HG03342 (cell line): ENCODE results near the gene RPS19BP1.
A peak's percentile ranks its signal among the peaks of the same experiment; 100 is the strongest.

ENCODE experiments used
- ATAC-seq: cut with Tn5 transposase; IDR thresholded peaks from one replicate; pipeline ENCODE4 v1.9.1; 2021; ENCODE audit warnings: mild to moderate bottlenecking, moderate library complexity; ENCODE audit not compliant: unreplicated experiment

RPS19BP1 gene

DNA sequence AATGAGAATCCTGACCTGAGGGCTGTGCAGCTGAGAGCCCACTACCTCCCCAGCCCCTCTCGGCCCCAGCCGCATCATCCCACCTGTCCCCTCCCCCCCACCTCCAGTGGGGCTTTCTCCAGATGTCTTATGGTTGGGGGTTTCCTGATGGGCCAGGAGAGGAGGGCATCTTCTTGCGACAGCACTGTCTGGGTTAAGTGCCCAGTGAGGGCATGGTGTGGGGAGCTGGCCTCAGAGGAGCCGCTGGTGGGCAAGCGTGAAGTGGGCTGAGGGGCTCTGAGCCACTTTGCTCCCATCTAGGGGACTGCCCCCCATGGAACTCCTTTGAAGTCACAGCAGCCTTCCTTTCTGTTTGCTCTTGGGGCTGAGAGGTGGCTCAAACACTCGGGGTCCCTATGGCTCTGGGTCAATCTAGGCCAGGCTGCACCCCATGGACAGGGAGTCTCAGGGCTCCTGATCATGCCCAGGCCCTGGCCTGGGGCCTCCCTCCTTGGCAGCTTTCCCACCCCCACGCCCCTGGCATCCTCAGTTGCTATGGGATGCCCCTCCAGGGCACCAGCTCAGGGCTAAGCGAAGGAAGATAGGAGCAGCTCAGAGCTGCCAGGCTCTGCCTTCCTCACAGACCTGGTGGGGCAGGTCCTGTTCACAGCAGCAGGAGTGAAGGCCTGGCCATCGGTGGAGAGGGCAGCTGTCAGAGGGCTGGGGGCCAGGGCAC lies 41.4 kb downstream of the RPS19BP1 start:
- ATAC-seq, result no peak

DNA sequence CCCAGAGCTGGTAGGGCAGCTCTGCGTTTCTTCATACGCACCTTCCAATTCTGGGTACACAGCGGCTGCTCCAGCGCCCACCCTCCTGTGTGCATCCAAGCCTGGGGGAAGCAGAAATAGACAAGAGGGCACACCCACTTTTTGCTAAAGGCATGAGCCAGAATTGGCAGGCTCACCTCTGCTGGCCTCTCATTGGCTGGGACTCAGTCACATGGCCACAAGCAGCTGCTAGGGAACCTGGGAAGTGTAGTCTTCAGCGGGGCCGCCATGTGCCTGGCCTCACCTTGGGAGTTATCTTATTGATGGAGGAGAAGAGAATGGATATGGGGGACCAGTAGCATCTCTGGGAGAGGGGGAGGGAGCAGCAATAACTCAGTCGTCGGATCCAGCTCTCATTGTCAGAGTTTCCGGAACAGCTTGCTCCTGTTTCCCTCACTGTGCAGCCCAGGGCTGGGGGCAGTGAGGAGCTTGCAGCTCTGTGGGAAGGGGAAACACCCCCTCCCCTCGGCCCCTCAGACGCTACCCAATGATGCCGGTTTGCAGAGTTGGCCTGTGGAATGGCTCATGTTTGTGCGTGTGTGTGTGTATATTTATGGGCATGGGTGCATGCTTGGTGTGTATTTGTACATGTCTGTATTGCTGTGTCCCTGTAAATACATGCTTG lies 42.3 kb downstream of the RPS19BP1 start:
- peak; percentile 83 for ATAC-seq

DNA sequence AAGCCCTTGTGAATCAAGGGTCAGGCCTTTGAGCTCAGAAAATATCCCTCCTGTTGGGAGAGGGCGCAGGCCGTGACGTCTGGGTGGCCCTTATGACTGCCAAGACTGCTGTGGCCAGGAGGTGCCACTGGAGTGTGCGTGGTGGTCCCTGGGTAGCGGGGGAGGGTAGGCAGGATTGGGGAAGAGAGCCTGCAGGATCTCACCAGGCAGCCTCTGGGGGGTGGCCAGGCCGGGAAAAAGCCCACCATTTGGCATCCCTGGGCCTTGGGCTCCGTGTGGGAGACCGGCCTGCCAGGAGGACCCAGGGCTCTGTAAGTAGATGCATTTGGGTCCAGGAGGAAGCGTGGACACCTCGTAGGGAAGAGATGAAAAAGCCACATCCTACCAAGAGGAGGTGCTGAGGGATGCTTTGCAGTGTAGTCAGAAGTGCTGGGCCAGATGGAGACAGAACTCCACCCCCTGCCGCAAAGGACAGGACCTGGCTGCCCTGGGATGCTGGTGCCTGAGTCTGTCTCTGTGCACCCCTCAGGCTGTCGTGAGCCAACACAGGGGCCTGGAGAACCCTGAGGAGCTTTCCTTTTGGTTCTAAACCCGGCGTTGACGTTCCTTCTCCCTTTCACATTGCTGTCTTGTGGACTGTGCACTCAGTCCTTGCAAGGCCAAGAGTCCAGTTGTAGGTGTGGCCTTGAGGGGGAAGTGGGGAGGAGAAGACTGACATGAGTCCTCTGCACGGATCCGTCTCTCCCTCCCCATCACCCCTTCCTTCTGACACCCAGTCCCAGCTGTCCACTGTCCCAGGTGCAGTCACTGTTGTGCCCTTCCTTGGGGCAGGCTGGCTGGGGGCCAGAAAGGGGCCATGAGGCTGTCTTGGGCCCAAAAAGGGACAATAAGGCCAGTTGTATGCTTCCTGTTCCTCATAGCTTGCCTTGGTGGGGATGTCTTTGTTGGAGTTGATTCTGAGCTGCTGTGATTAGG lies 43.2 kb downstream of the RPS19BP1 start:
- ATAC-seq, result no peak

DNA sequence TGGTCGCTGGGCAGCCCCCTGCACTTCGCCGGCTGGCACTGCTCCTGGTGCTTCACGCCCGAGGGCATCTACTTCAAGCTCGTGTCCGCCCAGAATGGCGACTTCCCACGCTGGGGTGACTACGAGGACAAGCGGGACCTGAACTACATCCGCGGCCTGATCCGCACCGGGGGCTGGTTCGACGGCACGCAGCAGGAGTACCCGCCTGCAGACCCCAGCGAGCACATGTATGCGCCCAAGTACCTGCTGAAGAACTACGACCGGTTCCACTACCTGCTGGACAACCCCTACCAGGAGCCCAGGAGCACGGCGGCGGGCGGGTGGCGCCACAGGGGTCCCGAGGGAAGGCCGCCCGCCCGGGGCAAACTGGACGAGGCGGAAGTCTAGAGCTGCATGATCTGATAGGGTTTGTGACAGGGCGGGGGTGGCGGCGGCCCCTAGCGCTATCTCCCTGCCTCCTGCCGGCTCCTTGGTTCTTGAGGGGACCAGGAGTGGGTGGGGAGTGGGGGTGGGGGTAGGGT lies 43.9 kb downstream of the RPS19BP1 start:
- no peak for ATAC-seq

DNA sequence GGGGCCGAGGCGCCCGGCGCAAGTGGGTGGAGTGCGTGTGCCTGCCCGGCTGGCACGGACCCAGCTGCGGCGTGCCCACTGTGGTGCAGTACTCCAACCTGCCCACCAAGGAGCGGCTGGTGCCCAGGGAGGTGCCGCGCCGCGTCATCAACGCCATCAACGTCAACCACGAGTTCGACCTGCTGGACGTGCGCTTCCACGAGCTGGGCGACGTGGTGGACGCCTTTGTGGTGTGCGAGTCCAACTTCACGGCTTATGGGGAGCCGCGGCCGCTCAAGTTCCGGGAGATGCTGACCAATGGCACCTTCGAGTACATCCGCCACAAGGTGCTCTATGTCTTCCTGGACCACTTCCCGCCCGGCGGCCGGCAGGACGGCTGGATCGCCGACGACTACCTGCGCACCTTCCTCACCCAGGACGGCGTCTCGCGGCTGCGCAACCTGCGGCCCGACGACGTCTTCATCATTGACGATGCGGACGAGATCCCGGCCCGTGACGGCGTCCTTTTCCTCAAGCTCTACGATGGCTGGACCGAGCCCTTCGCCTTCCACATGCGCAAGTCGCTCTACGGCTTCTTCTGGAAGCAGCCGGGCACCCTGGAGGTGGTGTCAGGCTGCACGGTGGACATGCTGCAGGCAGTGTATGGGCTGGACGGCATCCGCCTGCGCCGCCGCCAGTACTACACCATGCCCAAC lies 44.6 kb downstream of the RPS19BP1 start:
- ATAC-seq, result no peak

DNA sequence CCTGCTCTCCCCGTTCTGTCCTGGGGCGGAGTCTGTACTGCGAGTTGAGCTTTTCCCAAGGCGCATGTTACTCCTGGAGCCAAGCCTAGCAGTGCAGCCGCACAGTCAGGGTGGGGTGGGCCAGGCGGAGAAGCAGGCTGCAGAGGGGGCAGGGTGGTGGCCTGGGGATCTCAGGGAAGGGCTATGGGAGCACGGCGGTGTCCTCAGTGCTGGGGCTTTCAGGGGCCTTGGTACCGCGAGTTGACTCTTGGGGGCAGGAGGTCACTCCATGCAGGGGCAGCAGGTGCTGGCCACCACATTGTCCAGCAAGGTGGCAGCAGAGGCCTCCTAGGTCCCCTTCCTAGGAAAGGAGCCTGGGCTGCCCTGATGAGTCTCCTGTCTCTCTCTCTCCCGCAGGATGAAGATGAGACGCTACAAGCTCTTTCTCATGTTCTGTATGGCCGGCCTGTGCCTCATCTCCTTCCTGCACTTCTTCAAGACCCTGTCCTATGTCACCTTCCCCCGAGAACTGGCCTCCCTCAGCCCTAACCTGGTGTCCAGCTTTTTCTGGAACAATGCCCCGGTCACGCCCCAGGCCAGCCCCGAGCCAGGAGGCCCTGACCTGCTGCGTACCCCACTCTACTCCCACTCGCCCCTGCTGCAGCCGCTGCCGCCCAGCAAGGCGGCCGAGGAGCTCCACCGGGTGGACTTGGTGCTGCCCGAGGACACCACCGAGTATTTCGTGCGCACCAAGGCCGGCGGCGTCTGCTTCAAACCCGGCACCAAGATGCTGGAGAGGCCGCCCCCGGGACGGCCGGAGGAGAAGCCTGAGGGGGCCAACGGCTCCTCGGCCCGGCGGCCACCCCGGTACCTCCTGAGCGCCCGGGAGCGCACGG lies 45.4 kb downstream of the RPS19BP1 start:
- no peak for ATAC-seq

DNA sequence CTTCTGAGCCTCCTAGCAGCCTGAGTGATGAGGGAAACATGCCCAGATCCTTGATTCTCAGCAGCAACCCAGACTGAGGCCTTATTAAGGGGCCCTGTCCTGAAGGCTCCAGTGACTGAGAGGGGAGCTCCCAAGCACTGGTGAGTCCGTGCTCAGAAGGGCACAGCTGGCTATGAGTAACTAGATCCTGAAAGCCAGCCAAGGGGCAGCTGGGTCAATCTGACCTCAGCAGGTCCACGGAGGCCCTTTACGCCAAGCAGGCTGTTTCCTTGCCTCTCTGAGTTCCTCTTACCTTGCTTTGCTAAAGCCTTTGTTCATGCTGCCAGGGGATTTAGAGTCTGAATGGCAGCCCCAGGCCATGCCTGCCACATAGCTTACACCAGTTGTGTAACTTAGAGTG lies 49.8 kb downstream of the RPS19BP1 start:
- no peak for ATAC-seq

DNA sequence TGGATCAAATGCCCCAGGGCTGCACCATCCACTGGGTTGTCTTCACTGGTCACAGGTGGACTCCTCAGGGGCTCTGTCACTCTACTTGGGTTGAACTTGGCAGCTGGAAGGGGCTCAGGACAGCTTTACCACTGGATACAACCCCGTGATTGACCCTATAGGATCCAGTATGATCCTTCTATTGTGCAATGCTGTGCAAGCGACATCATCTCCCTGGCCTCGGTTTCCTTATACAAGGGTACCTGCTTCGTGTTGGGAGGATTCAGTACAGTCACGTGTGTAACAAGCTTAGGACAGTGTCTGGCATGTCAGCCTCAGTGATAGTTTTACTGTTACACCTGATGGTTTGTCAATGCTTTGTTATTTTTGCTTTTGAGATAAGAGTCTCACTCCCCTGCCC lies 51.0 kb downstream of the RPS19BP1 start:
- no peak for ATAC-seq

DNA sequence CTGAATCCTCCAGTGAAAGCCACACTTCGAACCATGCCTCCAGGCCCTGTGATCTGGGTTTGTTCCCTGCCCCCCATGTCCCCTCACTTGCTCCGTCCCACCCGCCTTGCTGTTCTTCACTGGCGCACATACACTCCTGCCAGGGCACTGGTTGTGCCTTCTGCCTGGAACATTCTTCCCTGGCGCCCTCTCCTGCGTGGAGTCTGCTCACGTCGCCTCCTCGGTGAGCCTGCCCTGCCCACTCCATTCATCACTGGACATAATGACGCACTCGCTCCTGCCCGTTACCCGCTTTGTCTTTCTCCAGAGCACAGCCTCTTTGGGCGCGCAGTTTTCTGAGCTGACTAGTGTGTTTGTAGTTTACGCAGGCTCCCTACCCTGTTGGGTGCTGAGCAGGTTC lies 51.5 kb downstream of the RPS19BP1 start:
- no peak for ATAC-seq

DNA sequence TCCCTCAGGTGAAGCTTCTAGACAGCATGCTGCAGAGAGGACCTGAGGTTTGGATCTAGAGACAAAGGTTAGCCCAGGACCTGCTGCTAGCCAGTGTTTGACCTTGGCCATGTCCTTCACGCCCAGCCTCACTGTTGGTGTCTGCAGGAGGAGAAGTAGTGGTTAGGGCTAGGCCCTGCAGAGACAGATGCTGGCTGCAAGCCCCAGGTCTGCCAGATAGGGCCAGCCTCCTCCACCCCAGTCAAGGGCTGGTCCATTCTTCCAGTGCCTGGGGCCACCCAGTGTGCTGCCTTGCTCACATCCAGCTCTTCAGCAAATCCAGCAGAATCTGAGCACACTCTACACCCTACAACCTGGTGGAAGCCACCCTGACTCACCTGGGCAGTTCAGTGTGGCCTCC lies 52.0 kb downstream of the RPS19BP1 start:
- ATAC-seq, result no peak

DNA sequence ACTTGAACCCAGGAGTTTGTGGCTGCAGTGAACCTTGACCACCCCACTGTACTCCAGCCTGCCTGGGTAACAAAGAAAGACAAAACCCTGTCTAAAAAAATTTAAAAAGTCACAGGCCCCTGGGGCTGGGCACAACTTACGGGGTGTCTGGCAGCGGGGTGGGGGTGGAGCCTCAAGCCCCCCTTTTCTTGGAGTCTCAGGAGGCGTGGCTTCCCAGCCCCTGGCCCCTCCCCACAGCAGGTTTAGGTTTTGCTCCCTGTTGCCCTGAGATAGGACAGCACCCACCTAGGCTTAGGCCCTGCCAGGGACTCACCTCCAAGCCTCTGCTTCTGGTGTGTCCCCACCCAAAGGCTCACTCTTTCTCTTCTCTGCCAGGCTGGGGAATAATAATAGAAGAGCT lies 53.3 kb downstream of the RPS19BP1 start:
- no peak for ATAC-seq
